Right ventricle myocardium inferior (tissue), 1 donor: ENCODE results near the gene MLX. TPM values are rescaled to one million over a fixed set of nuclear protein-coding genes. Genes with fewer than 3 reads are reported as not detected.
"Not testable (repeated sequence)": the region's sequence is repeated elsewhere in the genome, so short reads cannot be mapped to it uniquely, and the experiment has no call there.

ENCODE experiments used
- ATAC-seq: fragments of 200-7000 bp; cut with Tn5 transposase; one replicate; pipeline ENCODE4 v1.9.1; 2020; ENCODE audit warnings: mild to moderate bottlenecking, moderate library complexity
- DNase-seq: peaks from one replicate; pipeline ENCODE4 v3.0.0; 2021; ENCODE audit errors: missing footprints
- intact Hi-C: fragments of 100-400 bp; cut with DNase I; formaldehyde crosslinking; loops from one replicate; pipeline ENCODE4 v1.11.0; 2022
- total RNA-seq: library from RNA; stranded (reverse); fragmentation: NEBNext Ultra II Directional; extraction: Animal tissue kit (Norgen Biotek cat#: 25700); gene quantifications from one replicate; pipeline ENCODE4 v1.2.1, GENCODE V29; 2021
- donor health status: DM: no; HTN: yes; CAD: no; lungs with severe emphysema.

MLX gene
- total RNA-seq, 1 donor from 2014 or later = 65.9 TPM

- intact Hi-C loops = no loop called here
- ATAC-seq (peak; percentile 76), DNase-seq (no peak)
These were observed 32.0 kb downstream of the MLX start for GRCh38 chr17:42598905-42599304.

GRCh38 chr17:42603318-42603717 is 36.4 kb downstream of the MLX start:
- ATAC-seq (no peak), DNase-seq (no peak)
- intact Hi-C loops = no loop called here

- intact Hi-C loops = loop anchor here (2.0 to 5.0 kb wide), 2 partner anchors 40 to 71 kb away; partner anchors contain the start of gene MLX
- DNase-seq (no peak), ATAC-seq (no peak)
These were observed 40.9 kb downstream of the MLX start for GRCh38 chr17:42607769-42608168.

- peak; percentile 72 for DNase-seq
- intact Hi-C loops = loop anchor here (2.0 to 5.0 kb wide), 2 partner anchors 41 to 70 kb away; partner anchors contain the start of gene MLX
- peak; percentile 61 for ATAC-seq
These were observed 41.6 kb downstream of the MLX start for GRCh38 chr17:42608305-42609181.

- ATAC-seq (peak; percentile 99), DNase-seq (peak; percentile 100)
- intact Hi-C loops = loop anchor here (2.0 to 5.0 kb wide), 2 partner anchors 42 to 70 kb away; partner anchors contain the start of gene MLX
These were observed 42.4 kb downstream of the MLX start, which contains the start of the genes RETREG3 and TUBG1 for GRCh38 chr17:42609182-42609813. TSS of gene RETREG3 (minus strand) at chr17:42609374. CDS start at chr17:42609324, 50 bp downstream. TSS of gene TUBG1 (plus strand) at chr17:42609683. CDS start at chr17:42609738, 55 bp downstream.

GRCh38 chr17:42609814-42610801 is 43.2 kb downstream of the MLX start:
- intact Hi-C loops = loop anchor here (2.0 to 5.0 kb wide), 2 partner anchors 43 to 69 kb away; partner anchors contain the start of gene MLX
- DNase-seq = not testable (repeated sequence)
- peak; percentile 24 for ATAC-seq

GRCh38 chr17:42612013-42612412 is 45.1 kb downstream of the MLX start:
- intact Hi-C loops = no loop called here
- ATAC-seq (no peak), DNase-seq (no peak)

- intact Hi-C loops = no loop called here
- no peak for ATAC-seq
- DNase-seq = no peak
These were observed 46.9 kb downstream of the MLX start for GRCh38 chr17:42613699-42614295.

GRCh38 chr17:42617956-42618431 is 51.1 kb downstream of the MLX start:
- ATAC-seq = peak; percentile 8
- DNase-seq = no peak
- intact Hi-C loops = loop anchor here (2.0 kb wide), 1 partner anchor 63 kb away; the partner anchor contains the start of gene CCR10

GRCh38 chr17:42618442-42619150 is 51.7 kb downstream of the MLX start:
- intact Hi-C loops = loop anchor here (2.0 kb wide), 1 partner anchor 62 kb away; the partner anchor contains the start of gene CCR10
- peak; percentile 95 for ATAC-seq
- DNase-seq = no peak

- ATAC-seq, intact Hi-C loops, DNase-seq: not testable (repeated sequence)
These were observed 55.1 kb downstream of the MLX start for GRCh38 chr17:42621987-42622386.

Other genes with a start within 250 kb of the MLX start
- 183 TPM for gene STAT3, start 178.7 kb upstream of the MLX start, total RNA-seq
- gene CAVIN1, start 143.8 kb upstream of the MLX start, total RNA-seq = 240 TPM
- gene ATP6V0A1, start 108.2 kb upstream of the MLX start, total RNA-seq = 31.1 TPM
- gene NAGLU, start 30.9 kb upstream of the MLX start, total RNA-seq = 8.6 TPM
- gene HSD17B1, start 14.2 kb upstream of the MLX start, total RNA-seq = 1.4 TPM
- gene COASY, start 5.0 kb upstream of the MLX start, total RNA-seq = 45.6 TPM
- 3.4 TPM for gene PSMC3IP, start 10.6 kb downstream of the MLX start, total RNA-seq
- gene RETREG3, start 42.3 kb downstream of the MLX start, total RNA-seq = 22.5 TPM
- 54.3 TPM for gene TUBG1, start 42.6 kb downstream of the MLX start, total RNA-seq
- 15.0 TPM for gene TUBG2, start 92.2 kb downstream of the MLX start, total RNA-seq
- 26.1 TPM for gene PLEKHH3, start 109.9 kb downstream of the MLX start, total RNA-seq
- 1.5 TPM for gene CCR10, start 114.7 kb downstream of the MLX start, total RNA-seq
- 7.3 TPM for gene CNTNAP1, start 115.4 kb downstream of the MLX start, total RNA-seq
- 44.4 TPM for gene EZH1, start 177.9 kb downstream of the MLX start, total RNA-seq
- 41.3 TPM for gene RAMP2, start 194.1 kb downstream of the MLX start, total RNA-seq
- 33.2 TPM for gene VPS25, start 206.3 kb downstream of the MLX start, total RNA-seq
- not detected for gene WNK4, start 213.5 kb downstream of the MLX start, total RNA-seq
- gene COA3, start 231.6 kb downstream of the MLX start, total RNA-seq = 72.6 TPM
- 0.30 TPM for gene CNTD1, start 231.8 kb downstream of the MLX start, total RNA-seq